GM20000 (cell line): ENCODE results near the gene SHC2.

Source experiments
- DNase-seq: peaks from one replicate; pipeline ENCODE4 v3.0.0; 2012; ENCODE audit warnings: low spot score
- CTCF ChIP-seq: IDR thresholded peaks from 2 replicates; pipeline ENCODE4 v1.5.1; 2012; ENCODE audit warnings: mild to moderate bottlenecking, control low read depth; ENCODE audit errors: extremely low read depth, missing control alignments

The SHC2 gene

GRCh38 chr19:379796-380195 is 81.0 kb downstream of the SHC2 start:
- DNase-seq: no peak
- no peak for TF ChIP-seq CTCF

GRCh38 chr19:378706-379105 is 82.1 kb downstream of the SHC2 start:
- DNase-seq: no peak
- TF ChIP-seq CTCF: no peak

- DNase-seq: no peak
- no peak for TF ChIP-seq CTCF
Measured at GRCh38 chr19:377801-378581, 82.8 kb downstream of the SHC2 start.

GRCh38 chr19:376111-376470 is 84.7 kb downstream of the SHC2 start:
- DNase-seq: no peak
- TF ChIP-seq CTCF: no peak

GRCh38 chr19:375395-376110 is 85.3 kb downstream of the SHC2 start:
- DNase-seq: no peak
- no peak for TF ChIP-seq CTCF

- DNase-seq: no peak
- no peak for TF ChIP-seq CTCF
Measured at GRCh38 chr19:374886-375235, 86.0 kb downstream of the SHC2 start.

GRCh38 chr19:374183-374885 is 86.5 kb downstream of the SHC2 start:
- TF ChIP-seq CTCF: no peak

More at GRCh38 chr19:374183-374885, 86.5 kb downstream of the SHC2 start:
- no peak for DNase-seq
